Activated CD8-positive, alpha-beta memory T cell treated with anti-CD3 and anti-CD28 coated beads, Interleukin-2, amount 10 ng/mL, durations not matched to agents 7 days and 5 days (primary cell): Measurements from ENCODE around the gene PITRM1. TPM values are rescaled to one million over a fixed set of nuclear protein-coding genes. Genes with fewer than 3 reads are reported as not detected.
"Not testable (repeated sequence)": the region's sequence is repeated elsewhere in the genome, so short reads cannot be mapped to it uniquely, and the experiment has no call there.

Experiments used
- ATAC-seq: fragments of 150-1000 bp; cut with Tn5 transposase; one replicate; pipeline ENCODE4 v1.10.0; 2021; ENCODE audit warnings: moderate library complexity
- CTCF ChIA-PET: fragments of 350-600 bp; sonication (Branson Sonifier 250); formaldehyde crosslinking; loops from one replicate; lab custom pipeline; 2021; ENCODE audit warnings: antibody characterized with exemption; lab: Charles Lee
- DNase-seq: peaks from one replicate; pipeline ENCODE4 v3.0.0-alpha.2; 2020
- H3K27ac Mint-ChIP-seq: one replicate; pipeline ENCODE4 v1.8.0; 2021; ENCODE audit warnings: mild to moderate bottlenecking, mixed read lengths
- H3K27me3 Mint-ChIP-seq: one replicate; pipeline ENCODE4 v1.8.0; 2021; ENCODE audit warnings: mixed read lengths
- H3K36me3 Mint-ChIP-seq: one replicate; pipeline ENCODE4 v1.8.0; 2021; ENCODE audit warnings: mild to moderate bottlenecking, mixed read lengths
- H3K4me1 Mint-ChIP-seq: one replicate; pipeline ENCODE4 v1.8.0; 2021; ENCODE audit warnings: mixed read lengths
- H3K4me3 Mint-ChIP-seq: one replicate; pipeline ENCODE4 v1.8.0; 2021; ENCODE audit warnings: mild to moderate bottlenecking, moderate library complexity, mixed read lengths
- H3K9me3 Mint-ChIP-seq: one replicate; pipeline ENCODE4 v1.8.0; 2022; ENCODE audit warnings: low read depth, mixed read lengths
- total RNA-seq, 2 experiments: library from RNA; stranded (reverse); gene quantifications; one replicate each; pipeline ENCODE4 v1.2.3, GENCODE V29; 2021

Gene PITRM1
- total RNA-seq, 2 experiments from 2014 or later: 65.3 to 71.3 TPM

GRCh38 chr10:3195286-3195685 lies 22.7 kb upstream of the PITRM1 start:
- peaks cover 33% of the 10 kb centered on the region for H3K4me1 Mint-ChIP-seq
- ATAC-seq: no peak
- no peaks in the 10 kb centered on the region for H3K36me3 Mint-ChIP-seq
- no peaks in the 10 kb centered on the region for H3K9me3 Mint-ChIP-seq
- peaks cover 83% of the 10 kb centered on the region for H3K27me3 Mint-ChIP-seq
- no peak overlapping the region for H3K27ac Mint-ChIP-seq
- DNase-seq: no peak
- CTCF ChIA-PET: interaction anchor here (2.1 to 2.3 kb wide), 2 partner anchors 8 to 27 kb away, joined by 5 to 11 read pairs; no protein-coding TSS in a partner anchor
- no peak overlapping the region for H3K4me3 Mint-ChIP-seq

GRCh38 chr10:3194871-3195270 lies 22.3 kb upstream of the PITRM1 start:
- Mint-ChIP-seq H3K27ac (no peak overlapping the region), H3K4me3 (no peak overlapping the region), H3K36me3 (no peaks in the 10 kb centered on the region), H3K9me3 (no peaks in the 10 kb centered on the region), H3K4me1 (peaks cover 29% of the 10 kb centered on the region), H3K27me3 (peaks cover 83% of the 10 kb centered on the region)
- CTCF ChIA-PET: interaction anchor here (0.8 to 2.3 kb wide), 3 partner anchors 9 to 229 kb away, joined by 3 to 11 read pairs (median 5); no protein-coding TSS in a partner anchor
- DNase-seq: no peak
- ATAC-seq: no peak

GRCh38 chr10:3193751-3194150 lies 21.2 kb upstream of the PITRM1 start:
- ATAC-seq (no peak), DNase-seq (no peak)
- H3K4me3 Mint-ChIP-seq: no peak overlapping the region
- H3K27me3 Mint-ChIP-seq: peaks cover 82% of the 10 kb centered on the region
- CTCF ChIA-PET: interaction anchor here (0.7 to 2.3 kb wide), 8 partner anchors 10 to 1463 kb away, joined by 3 to 11 read pairs (median 3); no protein-coding TSS in a partner anchor
- no peak overlapping the region for H3K27ac Mint-ChIP-seq
- H3K36me3 Mint-ChIP-seq: no peaks in the 10 kb centered on the region
- H3K9me3 Mint-ChIP-seq: no peaks in the 10 kb centered on the region
- H3K4me1 Mint-ChIP-seq: peaks cover 18% of the 10 kb centered on the region

GRCh38 chr10:3192856-3193635 lies 20.5 kb upstream of the PITRM1 start:
- peak; percentile 66 for DNase-seq
- H3K4me3 Mint-ChIP-seq: no peak overlapping the region
- ATAC-seq: no peak

GRCh38 chr10:3190817-3191216 lies 18.2 kb upstream of the PITRM1 start:
- H3K36me3 Mint-ChIP-seq: no peaks in the 10 kb centered on the region
- CTCF ChIA-PET: no interaction called here
- DNase-seq: no peak
- no peak for ATAC-seq
- no peak overlapping the region for H3K27ac Mint-ChIP-seq
- H3K4me3 Mint-ChIP-seq: no peak overlapping the region
- H3K9me3 Mint-ChIP-seq: no peaks in the 10 kb centered on the region
- peaks cover 8% of the 10 kb centered on the region for H3K4me1 Mint-ChIP-seq
- H3K27me3 Mint-ChIP-seq: peaks cover 79% of the 10 kb centered on the region

More at GRCh38 chr10:3192856-3193635, 20.5 kb upstream of the PITRM1 start:
- no peak overlapping the region for H3K27ac Mint-ChIP-seq
- H3K27me3 Mint-ChIP-seq: peaks cover 81% of the 10 kb centered on the region
- H3K36me3 Mint-ChIP-seq: no peaks in the 10 kb centered on the region
- CTCF ChIA-PET: interaction anchor here (0.7 to 2.3 kb wide), 9 partner anchors 11 to 1464 kb away, joined by 3 to 11 read pairs (median 3); no protein-coding TSS in a partner anchor
- no peaks in the 10 kb centered on the region for H3K9me3 Mint-ChIP-seq
- peaks cover 11% of the 10 kb centered on the region for H3K4me1 Mint-ChIP-seq

- CTCF ChIA-PET: interaction anchor here (2.3 kb wide), 1 partner anchor 11 kb away, joined by 8 read pairs; no protein-coding TSS in a partner anchor
- H3K36me3 Mint-ChIP-seq, ATAC-seq, H3K9me3 Mint-ChIP-seq, H3K27ac Mint-ChIP-seq, H3K4me1 Mint-ChIP-seq, H3K4me3 Mint-ChIP-seq, DNase-seq: not testable (repeated sequence)
- H3K27me3 Mint-ChIP-seq: peaks cover 75% of the 10 kb centered on the region
These were observed 14.6 kb upstream of the PITRM1 start for GRCh38 chr10:3187229-3187628.

GRCh38 chr10:3186368-3186767 lies 13.8 kb upstream of the PITRM1 start:
- CTCF ChIA-PET: interaction anchor here (1.6 kb wide), 1 partner anchor 11 kb away, joined by 7 read pairs; no protein-coding TSS in a partner anchor
- H3K36me3 Mint-ChIP-seq: no peaks in the 10 kb centered on the region
- no peak overlapping the region for H3K27ac Mint-ChIP-seq
- peaks cover 77% of the 10 kb centered on the region for H3K27me3 Mint-ChIP-seq
- no peak overlapping the region for H3K4me3 Mint-ChIP-seq
- peak; percentile 80 for ATAC-seq
- no peaks in the 10 kb centered on the region for H3K9me3 Mint-ChIP-seq
- peak; percentile 55 for DNase-seq
- peaks cover 5% of the 10 kb centered on the region for H3K4me1 Mint-ChIP-seq

- CTCF ChIA-PET: interaction anchor here (1.6 kb wide), 1 partner anchor 12 kb away, joined by 7 read pairs; no protein-coding TSS in a partner anchor
- no peak for DNase-seq
These were observed 12.8 kb upstream of the PITRM1 start for GRCh38 chr10:3185386-3185785.

GRCh38 chr10:3180355-3181025 lies 7.9 kb upstream of the PITRM1 start:
- DNase-seq (no peak), ATAC-seq (no peak)
- H3K4me1 Mint-ChIP-seq: peaks cover 2% of the 10 kb centered on the region
- H3K4me3 Mint-ChIP-seq: no peak overlapping the region
- CTCF ChIA-PET: interaction anchor here (1.1 kb wide), 2 partner anchors 13 kb away, joined by 3 read pairs; no protein-coding TSS in a partner anchor
- H3K9me3 Mint-ChIP-seq: no peaks in the 10 kb centered on the region
- H3K36me3 Mint-ChIP-seq: no peaks in the 10 kb centered on the region
- no peak overlapping the region for H3K27ac Mint-ChIP-seq
- peaks cover 80% of the 10 kb centered on the region for H3K27me3 Mint-ChIP-seq

More at GRCh38 chr10:3185386-3185785, 12.8 kb upstream of the PITRM1 start:
- Mint-ChIP-seq H3K36me3 (no peaks in the 10 kb centered on the region), H3K4me1 (peaks cover 5% of the 10 kb centered on the region), H3K27me3 (peaks cover 76% of the 10 kb centered on the region), H3K9me3 (no peaks in the 10 kb centered on the region), H3K27ac (no peak overlapping the region), H3K4me3 (no peak overlapping the region)
- ATAC-seq: no peak

- Mint-ChIP-seq H3K36me3 (no peaks in the 10 kb centered on the region), H3K27ac (no peak overlapping the region), H3K27me3 (peaks cover 82% of the 10 kb centered on the region), H3K9me3 (no peaks in the 10 kb centered on the region), H3K4me3 (no peak overlapping the region), H3K4me1 (peaks cover 2% of the 10 kb centered on the region)
- CTCF ChIA-PET: interaction anchor here (1.1 kb wide), 1 partner anchor 14 kb away, joined by 3 read pairs; no protein-coding TSS in a partner anchor
- DNase-seq (no peak), ATAC-seq (no peak)
These were observed 6.6 kb upstream of the PITRM1 start for GRCh38 chr10:3179174-3179573.

GRCh38 chr10:3178042-3178441 lies 5.5 kb upstream of the PITRM1 start:
- Mint-ChIP-seq H3K9me3 (no peaks in the 10 kb centered on the region), H3K27me3 (peaks cover 74% of the 10 kb centered on the region), H3K4me3 (no peak overlapping the region), H3K4me1 (peaks cover 5% of the 10 kb centered on the region), H3K36me3 (no peaks in the 10 kb centered on the region), H3K27ac (no peak overlapping the region)
- no peak for ATAC-seq
- no peak for DNase-seq
- CTCF ChIA-PET: no interaction called here

GRCh38 chr10:3173171-3173878 lies 743 bp upstream of the PITRM1 start:
- Mint-ChIP-seq H3K27ac (peak overlapping the region; percentile 87), H3K4me1 (peaks cover 23% of the 10 kb centered on the region), H3K27me3 (peaks cover 37% of the 10 kb centered on the region), H3K4me3 (peak overlapping the region; percentile 71), H3K9me3 (no peaks in the 10 kb centered on the region), H3K36me3 (peaks cover 17% of the 10 kb centered on the region)
- CTCF ChIA-PET: interaction anchor here (0.8 to 1.8 kb wide), 3 partner anchors 9 to 24 kb away, joined by 3 to 4 read pairs (median 3); no protein-coding TSS in a partner anchor
- no peak for DNase-seq
- ATAC-seq: peak; percentile 45
